BE2C (cell line): ENCODE data around the gene KBTBD3.
"Not testable (repeated sequence)": the region's sequence is repeated elsewhere in the genome, so short reads cannot be mapped to it uniquely, and the experiment has no call there.

Experiments used
- DNase-seq: peaks from one replicate; pipeline ENCODE4 v3.0.0-alpha.2; 2020
- H3K27me3 ChIP-seq: fragments of 250-450 bp; sonication (Bioruptor Pico); 2 replicates; pipeline ENCODE4 v1.5.1; 2020; ENCODE audit warnings: mild to moderate bottlenecking
- H3K36me3 ChIP-seq: fragments of 250-450 bp; sonication (Bioruptor Pico); 2 replicates; pipeline ENCODE4 v1.5.1; 2020; ENCODE audit warnings: mild to moderate bottlenecking
- H3K4me1 ChIP-seq: fragments of 250-450 bp; sonication (Bioruptor Pico); 2 replicates; pipeline ENCODE4 v1.5.1; 2020
- H3K4me3 ChIP-seq: 2 replicates; pipeline ENCODE4 v1.5.1; 2011; ENCODE audit warnings: low read depth, low read length
- H3K9me3 ChIP-seq: fragments of 250-450 bp; sonication (Bioruptor Pico); 2 replicates; pipeline ENCODE4 v1.5.1; 2020
- TF ChIP-seq, protein P1 (sequence below): IDR thresholded peaks from 2 replicates; pipeline ENCODE4 v1.5.1; 2012; ENCODE audit warnings: mild to moderate bottlenecking, low read depth, low read length

Gene KBTBD3

DNA sequence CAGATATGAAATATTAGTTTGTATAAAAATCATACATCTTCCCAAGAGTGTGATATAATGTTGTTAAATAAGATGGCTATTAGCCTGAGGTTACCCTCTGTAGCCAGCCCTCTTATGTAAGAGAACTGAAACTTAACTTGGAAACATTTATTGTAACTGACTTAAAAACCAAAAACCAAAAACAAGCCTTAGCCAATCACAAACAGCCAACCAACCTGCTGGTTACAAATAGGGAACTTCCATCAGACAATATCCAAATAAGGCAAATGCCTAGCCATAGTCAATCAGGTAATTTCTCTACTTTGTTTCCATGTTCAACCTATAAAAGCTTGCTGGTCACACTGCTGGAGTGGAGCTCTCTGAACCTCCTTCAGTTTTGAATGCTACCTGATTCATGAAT is 14.1 kb downstream of the KBTBD3 start:
- Histone ChIP-seq H3K27me3 (no peaks in the 10 kb centered on the region), H3K9me3 (no peaks in the 10 kb centered on the region), H3K4me1 (peaks cover 7% of the 10 kb centered on the region), H3K4me3 (no peak overlapping the region), H3K36me3 (no peaks in the 10 kb centered on the region)
- TF ChIP-seq, protein P1, sequence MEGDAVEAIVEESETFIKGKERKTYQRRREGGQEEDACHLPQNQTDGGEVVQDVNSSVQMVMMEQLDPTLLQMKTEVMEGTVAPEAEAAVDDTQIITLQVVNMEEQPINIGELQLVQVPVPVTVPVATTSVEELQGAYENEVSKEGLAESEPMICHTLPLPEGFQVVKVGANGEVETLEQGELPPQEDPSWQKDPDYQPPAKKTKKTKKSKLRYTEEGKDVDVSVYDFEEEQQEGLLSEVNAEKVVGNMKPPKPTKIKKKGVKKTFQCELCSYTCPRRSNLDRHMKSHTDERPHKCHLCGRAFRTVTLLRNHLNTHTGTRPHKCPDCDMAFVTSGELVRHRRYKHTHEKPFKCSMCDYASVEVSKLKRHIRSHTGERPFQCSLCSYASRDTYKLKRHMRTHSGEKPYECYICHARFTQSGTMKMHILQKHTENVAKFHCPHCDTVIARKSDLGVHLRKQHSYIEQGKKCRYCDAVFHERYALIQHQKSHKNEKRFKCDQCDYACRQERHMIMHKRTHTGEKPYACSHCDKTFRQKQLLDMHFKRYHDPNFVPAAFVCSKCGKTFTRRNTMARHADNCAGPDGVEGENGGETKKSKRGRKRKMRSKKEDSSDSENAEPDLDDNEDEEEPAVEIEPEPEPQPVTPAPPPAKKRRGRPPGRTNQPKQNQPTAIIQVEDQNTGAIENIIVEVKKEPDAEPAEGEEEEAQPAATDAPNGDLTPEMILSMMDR: no peak
- no peak for DNase-seq

DNA sequence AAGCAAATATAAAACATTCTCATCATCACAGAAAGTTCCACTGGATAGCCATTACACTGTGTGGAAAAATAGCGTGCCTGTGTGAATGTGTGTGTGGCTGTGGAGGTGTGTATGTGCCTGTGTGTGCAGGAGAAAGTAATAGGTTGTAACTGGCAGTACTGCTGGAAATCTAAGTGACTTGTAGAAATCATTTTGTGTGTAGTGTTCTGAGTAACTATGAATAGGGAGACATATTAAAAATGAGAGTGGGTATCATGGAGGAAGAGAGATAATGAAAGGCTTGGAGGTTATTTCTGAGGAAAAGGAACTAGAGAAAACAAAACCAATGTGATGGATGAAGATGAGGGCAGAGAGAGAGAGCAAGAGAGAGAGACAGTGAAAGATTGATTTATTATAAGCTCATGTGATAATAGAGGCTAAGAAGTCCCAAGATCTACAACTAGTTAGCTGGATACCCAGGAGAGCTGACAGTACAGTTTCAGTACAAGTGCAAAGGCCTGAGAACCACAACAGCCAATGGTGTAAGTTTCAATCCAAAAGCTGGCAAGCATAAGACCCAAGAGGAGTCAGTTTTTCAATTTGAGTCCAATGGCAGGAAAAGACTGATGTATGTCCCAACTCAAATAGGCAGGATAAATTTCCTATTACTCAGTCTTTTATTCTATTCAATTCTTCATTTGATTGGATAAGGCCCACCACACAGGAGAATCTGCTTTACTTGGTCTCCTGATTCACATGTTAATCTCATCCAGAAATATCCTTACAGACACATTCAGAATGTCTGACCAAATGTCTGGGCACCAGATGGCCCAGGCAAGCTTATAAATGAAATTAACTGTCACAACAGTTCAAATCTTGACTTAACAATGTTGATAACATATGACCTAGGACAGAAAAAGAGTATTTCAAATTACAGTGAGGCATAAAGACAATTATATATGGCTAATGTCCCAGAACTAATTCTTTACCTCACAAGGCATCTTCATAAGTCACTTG is 14.9 kb downstream of the KBTBD3 start:
- DNase-seq: peak; percentile 56
- H3K4me3 ChIP-seq: no peak overlapping the region
- TF ChIP-seq, protein P1: no peak
- H3K9me3 ChIP-seq: no peaks in the 10 kb centered on the region
- peaks cover 7% of the 10 kb centered on the region for H3K4me1 ChIP-seq
- no peaks in the 10 kb centered on the region for H3K27me3 ChIP-seq
- H3K36me3 ChIP-seq: no peaks in the 10 kb centered on the region

DNA sequence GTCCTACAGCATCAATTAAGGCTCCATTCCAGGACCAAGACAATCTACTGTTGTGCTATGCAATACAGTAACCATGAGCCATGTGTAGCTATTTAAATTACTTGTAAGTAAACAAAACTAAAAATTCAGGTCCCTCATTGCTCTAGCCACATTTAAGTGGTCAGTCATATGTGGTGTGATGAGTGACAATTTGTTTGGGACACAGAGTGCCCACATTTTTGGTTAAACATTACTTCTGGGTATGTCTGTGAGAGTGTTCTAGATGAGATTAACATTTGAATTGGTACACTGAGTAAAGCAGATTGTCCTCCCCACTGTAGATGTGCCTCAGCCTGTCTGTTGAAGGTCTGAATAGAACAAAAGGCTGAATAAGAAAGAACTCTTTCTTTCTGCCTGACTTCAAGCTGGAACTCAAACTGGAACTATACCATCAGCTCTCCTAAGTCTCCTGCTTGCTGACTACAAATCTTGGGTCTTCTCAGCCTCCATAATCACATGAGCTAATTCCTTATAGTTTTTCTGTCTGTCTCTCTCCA is 15.8 kb downstream of the KBTBD3 start:
- no peaks in the 10 kb centered on the region for H3K27me3 ChIP-seq
- peaks cover 7% of the 10 kb centered on the region for H3K4me1 ChIP-seq
- TF ChIP-seq, protein P1: no peak
- H3K4me3 ChIP-seq: no peak overlapping the region
- no peak for DNase-seq
- no peaks in the 10 kb centered on the region for H3K9me3 ChIP-seq
- no peaks in the 10 kb centered on the region for H3K36me3 ChIP-seq

DNA sequence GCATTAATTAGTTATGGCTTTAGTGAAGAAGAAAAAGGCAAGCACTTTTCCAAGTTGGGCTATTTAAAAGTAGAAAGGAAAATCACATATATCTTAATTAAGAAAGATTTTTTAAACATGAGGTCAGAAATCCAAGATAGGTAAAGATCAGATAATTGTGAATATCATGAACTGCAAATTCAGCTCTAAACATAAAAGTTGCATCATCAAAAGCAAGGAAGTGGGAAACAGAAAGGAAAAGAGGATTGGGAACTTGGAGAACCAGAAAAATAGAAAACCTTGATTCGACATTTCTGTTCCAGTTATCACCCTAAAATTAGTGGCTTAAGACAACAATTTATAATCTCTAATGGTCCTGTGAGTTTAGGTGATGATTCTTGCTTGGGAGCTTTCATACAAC is 17.5 kb downstream of the KBTBD3 start:
- DNase-seq: no peak

DNA sequence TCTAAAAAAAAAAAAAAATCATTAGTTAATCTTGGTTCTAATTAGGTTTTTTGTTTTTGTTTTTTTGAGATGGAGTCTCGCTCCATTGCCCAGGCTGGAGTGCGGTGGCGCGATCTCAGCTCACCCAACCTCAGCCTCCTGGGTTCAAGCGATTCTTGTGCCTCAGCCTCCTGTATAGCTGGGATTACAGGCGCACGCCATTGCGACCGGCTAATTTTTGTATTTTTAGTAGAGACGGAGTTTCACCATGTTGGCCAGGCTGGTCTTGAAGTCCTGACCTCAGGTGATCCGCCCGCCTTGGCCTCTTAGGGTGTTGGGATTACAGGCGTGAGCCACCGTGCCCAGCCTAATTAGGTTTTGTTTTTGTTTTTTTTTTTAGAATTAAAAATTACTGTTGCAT is 18.8 kb downstream of the KBTBD3 start:
- H3K4me1 ChIP-seq, H3K27me3 ChIP-seq, H3K9me3 ChIP-seq: not testable (repeated sequence)

More for the DNA sequence above, 17.5 kb downstream of the KBTBD3 start:
- no peaks in the 10 kb centered on the region for H3K9me3 ChIP-seq
- TF ChIP-seq, protein P1: no peak
- no peaks in the 10 kb centered on the region for H3K27me3 ChIP-seq
- no peaks in the 10 kb centered on the region for H3K36me3 ChIP-seq
- no peak overlapping the region for H3K4me3 ChIP-seq
- peaks cover 7% of the 10 kb centered on the region for H3K4me1 ChIP-seq

DNA sequence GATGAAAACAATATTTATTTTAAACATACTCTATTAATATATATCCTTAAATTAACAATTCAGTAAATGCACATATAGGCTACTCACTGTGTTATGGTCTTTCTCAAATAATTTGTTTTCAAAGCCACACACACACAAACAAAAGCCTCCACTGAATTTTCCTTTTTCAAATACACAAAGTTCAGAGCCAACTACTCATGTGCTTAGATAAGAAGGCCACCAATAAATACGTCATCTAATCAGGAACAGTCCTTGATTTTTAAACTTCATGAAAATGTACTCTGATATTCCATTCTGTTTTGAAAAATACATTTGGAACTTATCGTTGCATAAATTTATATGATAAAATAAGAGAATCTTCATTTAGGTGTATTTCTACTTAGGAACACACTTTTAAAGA is 26.0 kb downstream of the KBTBD3 start:
- no peak overlapping the region for H3K4me3 ChIP-seq
- peaks cover 15% of the 10 kb centered on the region for H3K4me1 ChIP-seq
- no peaks in the 10 kb centered on the region for H3K36me3 ChIP-seq
- H3K9me3 ChIP-seq: no peaks in the 10 kb centered on the region
- TF ChIP-seq, protein P1: no peak
- DNase-seq: no peak
- no peaks in the 10 kb centered on the region for H3K27me3 ChIP-seq

More for the DNA sequence above, 18.8 kb downstream of the KBTBD3 start:
- not testable (repeated sequence) for DNase-seq, H3K36me3 ChIP-seq, H3K4me3 ChIP-seq
